HepG2 (cell line): Measurements from ENCODE around the gene AFAP1. TPM values are rescaled to one million over a fixed set of nuclear protein-coding genes. Genes with fewer than 3 reads are reported as not detected.

Source experiments
- ATAC-seq: fragments of 200-7000 bp; cut with Tn5 transposase; 3 replicates; pipeline ENCODE4 v1.9.1; 2020; ENCODE audit warnings: mild to moderate bottlenecking, moderate library complexity
- BruUV-seq: library from RNA; stranded (reverse); fragments of 400-500 nt; replicated peaks from 2 replicates; lab custom pipeline; 2021; lab: Mats Ljungman, UMichigan
- CTCF ChIA-PET: fragments of 300-600 bp; formaldehyde crosslinking; extraction: SDS; loops from one replicate; lab custom pipeline; 2021; ENCODE audit warnings: low total read pairs, inconsistent platforms, low intra/inter-chr PET ratio; lab: Yijun Ruan, JAX
- POLR2A ChIA-PET: fragments of 350-600 bp; sonication (Branson Sonifier 250); formaldehyde crosslinking; loops from one replicate; lab custom pipeline; 2020; ENCODE audit warnings: antibody characterized with exemption, inconsistent platforms; lab: Yijun Ruan, JAX
- DNase-seq: peaks from one replicate; pipeline ENCODE4 v3.0.0-alpha.2; 2015; ENCODE audit warnings: low spot score
- FAIRE-seq: peaks from 3 replicates; lab custom pipeline; 2011; peaks lifted over from hg19 to GRCh38; lab: Jason Lieb, UNC
- H2AFZ ChIP-seq: one replicate; pipeline ENCODE4 v1.6.1; 2011; ENCODE audit warnings: low read length, inconsistent platforms
- H3K27ac ChIP-seq: fragments of 300-600 bp; 3 replicates; pipeline ENCODE4 v1.8.0; 2011; ENCODE audit warnings: mixed run types, mild to moderate bottlenecking, mixed read lengths, low read length, inconsistent platforms; ENCODE audit not compliant: insufficient read depth; ENCODE audit errors: extremely low read length
- H3K27me3 ChIP-seq, 2 experiments: fragments of 200-600 bp in 1 of 2; 2 replicates in 1 of 2; 3 replicates in 1 of 2; pipeline versions ENCODE4 v1.6.0 to v1.8.0; 2011; ENCODE audit warnings: low read length in 2 of 2, mild to moderate bottlenecking in 2 of 2, moderate library complexity in 2 of 2, inconsistent platforms in 1 of 2; ENCODE audit not compliant: insufficient read depth in 2 of 2, control insufficient read depth in 1 of 2
- H3K36me3 ChIP-seq, 2 experiments: fragments of 200-600 bp in 1 of 2; replicated peaks in 1 of 2; 2 replicates in 1 of 2; 3 replicates in 1 of 2; pipeline versions ENCODE4 v1.5.1 to v1.8.0; 2011; ENCODE audit warnings: low read length in 2 of 2, inconsistent platforms in 1 of 2; ENCODE audit not compliant: insufficient read depth in 2 of 2, control insufficient read depth in 1 of 2
- H3K4me1 ChIP-seq: 2 replicates; pipeline ENCODE4 v1.5.1; 2012; ENCODE audit warnings: low read length, inconsistent platforms; ENCODE audit not compliant: insufficient read depth
- H3K4me2 ChIP-seq: 2 replicates; pipeline ENCODE4 v1.6.0; 2011; ENCODE audit warnings: low read depth, low read length, inconsistent platforms
- H3K4me3 ChIP-seq, 3 experiments: fragments of 200-600 bp in 1 of 3; sonication (generic), shearing (Covaris generic) in 1 of 3; replicated peaks in 1 of 3; 2 replicates each; pipeline ENCODE4 v1.5.1; 2011 to 2016; ENCODE audit warnings: low read length in 3 of 3, inconsistent platforms in 2 of 3, low read depth in 2 of 3, mild to moderate bottlenecking in 2 of 3, control low read depth in 1 of 3, mixed read lengths in 1 of 3; ENCODE audit not compliant: insufficient read depth in 1 of 3
- H3K79me2 ChIP-seq: one replicate; pipeline ENCODE4 v1.6.1; 2011; ENCODE audit warnings: low read length, inconsistent platforms; ENCODE audit not compliant: insufficient read depth
- H3K9ac ChIP-seq: 2 replicates; pipeline ENCODE4 v1.6.0; 2011; ENCODE audit warnings: mild to moderate bottlenecking, low read depth, low read length, inconsistent platforms; ENCODE audit not compliant: insufficient read depth
- H3K9me3 ChIP-seq: 2 replicates; pipeline ENCODE4 v1.5.1; 2012; ENCODE audit warnings: mild to moderate bottlenecking, low read length
- H4K20me1 ChIP-seq: 2 replicates; pipeline ENCODE4 v1.6.0; 2011; ENCODE audit warnings: inconsistent platforms, mild to moderate bottlenecking, low read length, moderate library complexity; ENCODE audit not compliant: insufficient read depth
- AFF4 ChIP-seq: sonication (generic); formaldehyde crosslinking; IDR thresholded peaks from 2 replicates; pipeline ENCODE4 v1.4.0; 2020; ENCODE audit warnings: missing genetic modification reagents
- ATF3 ChIP-seq: sonication (generic); formaldehyde crosslinking; IDR thresholded peaks from 2 replicates; pipeline ENCODE4 v1.4.0; 2020; ENCODE audit warnings: missing genetic modification reagents
- CEBPZ ChIP-seq: IDR thresholded peaks from 2 replicates; pipeline ENCODE4 v1.6.1; 2012; ENCODE audit warnings: low read length, improper control_type of control experiment
- GTF3A ChIP-seq: sonication (generic); formaldehyde crosslinking; conservative IDR thresholded peaks from 2 replicates; pipeline ENCODE4 v1.4.0; 2020; ENCODE audit warnings: mild to moderate bottlenecking, missing genetic modification reagents
- PRDM10 ChIP-seq: sonication (generic); formaldehyde crosslinking; IDR thresholded peaks from 2 replicates; pipeline ENCODE4 v1.4.0; 2020; ENCODE audit warnings: low read depth, missing genetic modification reagents
- RBFOX2 ChIP-seq: fragments of 200-400 bp; formaldehyde crosslinking; IDR thresholded peaks from 2 replicates; pipeline ENCODE4 v1.6.1; 2017; ENCODE audit warnings: low read depth, mild to moderate bottlenecking, low read length
- RFXAP ChIP-seq: sonication (generic); formaldehyde crosslinking; IDR thresholded peaks from 2 replicates; pipeline ENCODE4 v1.4.0; 2020; ENCODE audit warnings: missing genetic modification reagents, borderline replicate concordance
- SYNCRIP ChIP-seq: fragments of 200-400 bp; formaldehyde crosslinking; IDR thresholded peaks from 2 replicates; pipeline ENCODE4 v1.6.1; 2018; ENCODE audit warnings: mild to moderate bottlenecking, low read depth, low read length; ENCODE audit not compliant: insufficient read depth
- ZBTB21 ChIP-seq: sonication (generic); formaldehyde crosslinking; IDR thresholded peaks from 2 replicates; pipeline ENCODE4 v1.4.0; 2020; ENCODE audit warnings: missing genetic modification reagents
- ZNF235 ChIP-seq: sonication (generic); formaldehyde crosslinking; IDR thresholded peaks from 2 replicates; pipeline ENCODE4 v1.8.1; 2023; ENCODE audit warnings: mild to moderate bottlenecking, missing genetic modification reagents, borderline replicate concordance
- ZNF3 ChIP-seq: IDR thresholded peaks from 2 replicates; pipeline ENCODE4 v1.7.0; 2017; ENCODE audit warnings: inconsistent platforms
- ZNF501 ChIP-seq: sonication (generic); formaldehyde crosslinking; IDR thresholded peaks from 2 replicates; pipeline ENCODE4 v1.5.1; 2020; ENCODE audit warnings: mild to moderate bottlenecking, moderate library complexity, missing genetic modification reagents
- WGBS: methylation state at CpG from one replicate; pipeline ENCODE4 v1.1.6; 2017; ENCODE audit warnings: low lambda C conversion rate; 5-methylcytosine and 5-hydroxymethylcytosine counted together
- in situ Hi-C: cut with HindIII; loops from 2 replicates; pipeline ENCODE4 v1.10.0; 2017; ENCODE audit warnings: low pct_unique_long_range_greater_than_20kb; ENCODE audit not compliant: extremely low pct_ligation_motif_present
- intact Hi-C: fragments of 100-400 bp; cut with micrococcal nuclease; formaldehyde crosslinking; loops from one replicate; pipeline ENCODE4 v1.10.0; 2022; ENCODE audit not compliant: unreplicated experiment
- polyA plus RNA-seq, 8 experiments: library from polyadenylated mRNA; depleted of rRNA in 3 of 8; stranded (reverse) in 7 of 8; unstranded in 1 of 8; fragments of >200 nt; fragmentation: Illumina TruSeq in 4 of 8; extraction: Trizol in 4 of 8; gene quantifications; 2 replicates each; pipeline versions ENCODE4 v1.2.1 to v1.2.3, GENCODE V29; 2011 to 2016; ENCODE audit warnings: low read depth in 4 of 8, missing spikeins in 1 of 8, mixed read lengths in 1 of 8; ENCODE audit not compliant: insufficient read depth in 1 of 8
- total RNA-seq, 5 experiments: library from RNA; depleted of rRNA; stranded (reverse); fragments of >200 nt; fragmentation: Illumina TruSeq; extraction: Trizol; gene quantifications; 2 replicates each; pipeline ENCODE4 v1.2.3, GENCODE V29; 2016; ENCODE audit warnings: low read depth in 1 of 5

The AFAP1 gene
- total and polyA plus RNA-seq, 2 of the 13 experiments (the other 11 are each of a cell fraction or from before 2014, with no cell fraction given), result 2.5 TPM

DNA sequence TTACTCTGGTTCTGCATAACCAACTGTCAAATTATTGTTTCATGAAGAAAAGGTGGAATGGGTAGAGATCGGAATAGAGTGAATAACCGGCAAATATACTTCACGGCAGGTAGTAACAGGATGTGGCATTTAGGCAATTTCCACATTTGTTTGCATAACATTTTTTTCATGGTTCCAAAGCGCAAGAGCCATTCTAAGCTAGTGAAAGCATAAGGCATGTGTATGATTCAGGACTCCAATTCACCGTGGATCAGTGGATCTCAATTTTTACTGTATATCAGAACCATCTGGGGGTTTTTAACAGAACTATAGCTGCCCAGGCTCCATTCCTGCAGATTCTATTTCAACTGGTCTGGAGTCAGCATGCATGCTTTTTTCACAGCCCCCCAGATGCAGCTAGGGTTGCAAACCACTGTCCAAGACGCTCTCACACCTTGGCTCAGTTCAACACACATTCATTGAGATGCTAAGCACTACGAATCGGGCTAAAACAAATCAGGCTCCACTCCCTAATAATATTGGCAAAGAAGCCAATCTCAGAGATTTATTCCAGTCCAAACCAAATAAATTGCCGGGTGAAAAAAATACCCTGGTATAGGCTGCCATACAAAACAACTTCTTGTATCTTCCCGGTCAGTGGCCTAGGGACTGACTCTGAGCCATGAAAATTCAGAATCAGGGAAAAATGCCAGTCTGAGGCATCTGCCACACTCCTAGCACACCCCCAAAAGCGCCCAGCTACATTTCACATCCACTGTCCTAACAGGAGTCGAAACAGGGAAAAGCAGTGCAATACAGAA, 30.0 kb downstream of the AFAP1 start:
- no peaks in the 10 kb centered on the region for H3K9me3 ChIP-seq
- in situ Hi-C loops, result no loop called here
- H3K27me3 ChIP-seq, result no peaks in the 10 kb centered on the region
- peaks cover 11% of the 10 kb centered on the region for H3K79me2 ChIP-seq
- 62% methylated on average over 12 of the region's 12 CpGs for WGBS
- H3K36me3 ChIP-seq, result no peaks in the 10 kb centered on the region
- CTCF ChIA-PET, result no interaction called here
- H3K4me1 ChIP-seq, result peaks cover 50% of the 10 kb centered on the region
- H3K27ac ChIP-seq, result peak overlapping the region; percentile 2
- no peaks in the 10 kb centered on the region for H4K20me1 ChIP-seq
- ATAC-seq, result peak; percentile 84
- intact Hi-C loops, result no loop called here
- FAIRE-seq, result peak; percentile 44
- no peak overlapping the region for H2AFZ ChIP-seq
- BruUV-seq, result no TSS peak
- H3K9ac ChIP-seq, result no peak overlapping the region
- H3K4me3 ChIP-seq, result peak overlapping the region in 1 of 3 experiments; percentile 18; a peak in 1 of 6 replicates
- peak; percentile 69 for DNase-seq
- POLR2A ChIA-PET, result no interaction called here
- peak overlapping the region; percentile 53 for H3K4me2 ChIP-seq
- TF ChIP-seq SYNCRIP (no peak), ZNF235 (CRISPR knock-in tag) (no peak), ZNF3 (peak; percentile 73; the same call in 1 of the 2 replicates), ZBTB21 (CRISPR knock-in tag) (no peak), ZNF501 (CRISPR knock-in tag) (no peak), RBFOX2 (no peak), RFXAP (no peak), CEBPZ (no peak), ATF3 (CRISPR knock-in tag) (no peak), AFF4 (CRISPR knock-in tag) (no peak), GTF3A (CRISPR knock-in tag) (no peak), PRDM10 (CRISPR knock-in tag) (no peak)
